GM18498 (cell line): ENCODE results near the gene PDCD2L.
"Not testable (repeated sequence)": the region's sequence is repeated elsewhere in the genome, so short reads cannot be mapped to it uniquely, and the experiment has no call there.

Experiments
- ATAC-seq: cut with Tn5 transposase; IDR thresholded peaks from one replicate; pipeline ENCODE4 v1.9.1; 2021; ENCODE audit warnings: mild to moderate bottlenecking, moderate library complexity; ENCODE audit not compliant: unreplicated experiment

PDCD2L gene

DNA sequence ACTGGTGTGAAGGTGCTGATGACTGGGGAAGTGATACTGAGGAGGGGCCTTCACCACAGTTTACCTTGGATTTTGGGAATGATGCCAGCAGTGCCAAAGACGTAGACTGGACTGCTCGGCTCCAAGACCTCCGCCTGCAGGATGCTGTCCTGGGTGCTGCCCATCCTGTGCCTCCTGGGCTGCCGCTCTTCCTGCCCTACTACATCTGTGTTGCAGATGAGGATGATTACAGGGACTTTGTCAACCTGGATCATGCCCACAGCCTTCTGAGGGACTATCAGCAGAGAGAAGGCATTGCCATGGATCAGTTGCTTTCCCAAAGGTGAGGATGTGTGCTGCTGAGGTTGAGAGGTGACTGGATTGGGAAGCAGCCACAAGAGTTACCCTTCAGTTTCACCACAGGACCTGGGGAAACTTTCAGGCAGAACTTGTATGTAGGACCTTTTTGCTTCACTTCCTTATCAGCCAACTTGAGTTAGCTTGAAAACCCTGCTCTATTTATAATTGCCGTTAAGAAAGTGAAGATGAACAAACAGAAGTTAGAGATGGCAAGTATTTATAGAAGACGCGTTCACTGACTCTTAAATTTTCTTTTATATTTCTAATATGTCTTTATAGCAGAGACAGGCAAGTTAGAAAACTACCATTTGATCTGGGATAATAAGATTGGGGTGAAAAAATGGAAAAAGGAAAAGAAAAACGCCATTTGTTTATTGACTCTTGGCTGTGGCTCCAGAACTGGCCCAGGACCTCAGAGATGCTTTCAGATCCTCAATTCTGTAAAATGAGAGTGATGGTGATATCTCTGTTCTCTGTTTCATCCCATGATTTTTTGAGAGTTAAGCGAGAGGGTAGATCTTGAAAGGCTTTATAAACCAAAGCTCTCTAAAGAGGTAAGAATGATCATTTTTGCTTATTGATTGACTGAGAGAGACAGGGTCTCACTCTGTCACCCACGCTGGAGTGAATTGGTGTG lies 5.3 kb downstream of the PDCD2L start:
- ATAC-seq, result peak; percentile 62

DNA sequence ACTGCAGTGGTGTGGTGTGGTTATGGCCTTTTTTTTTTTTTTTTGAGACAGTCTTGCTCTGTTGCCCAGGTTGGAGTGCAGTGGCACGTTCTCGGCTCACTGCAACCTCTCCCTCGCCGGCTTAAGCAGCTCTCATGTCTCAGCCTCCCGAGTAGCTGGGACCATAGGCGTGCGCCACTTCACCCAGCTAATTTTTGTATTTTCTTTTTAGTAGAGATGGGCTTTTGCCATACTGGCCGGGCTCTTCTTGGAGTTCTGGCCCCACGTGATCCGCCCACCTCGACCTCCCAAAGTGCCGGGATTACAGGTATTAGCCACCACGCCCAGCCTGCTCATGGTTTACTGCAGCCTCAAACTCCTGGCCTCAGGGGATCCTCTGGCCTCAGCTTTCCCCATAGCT lies 7.0 kb downstream of the PDCD2L start:
- no peak for ATAC-seq

DNA sequence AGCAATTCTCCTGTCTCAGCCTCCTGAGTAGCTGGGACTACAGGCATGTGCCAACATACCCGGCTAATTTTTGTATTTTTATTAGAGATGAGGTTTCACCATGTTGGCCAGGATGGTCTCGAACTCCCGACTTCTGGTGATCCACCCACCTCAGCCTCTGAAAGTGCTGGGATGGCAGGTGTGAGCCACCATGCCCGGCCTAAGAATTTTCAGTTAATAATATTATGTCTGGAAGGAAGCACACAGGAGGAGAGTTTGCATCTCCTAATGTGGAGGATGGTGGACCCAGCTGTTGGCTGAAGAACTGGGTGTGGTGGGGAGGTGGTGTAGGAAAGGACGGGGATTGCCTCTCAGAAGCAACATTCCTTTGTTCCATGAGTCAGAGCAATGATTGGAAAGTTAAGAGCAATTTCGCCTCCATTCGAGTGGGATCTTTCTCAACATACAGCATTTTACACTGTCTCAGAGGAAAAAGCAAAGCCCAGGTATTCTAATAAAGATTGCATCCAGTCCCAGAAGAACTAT lies 11.9 kb downstream of the PDCD2L start:
- ATAC-seq, result no peak

DNA sequence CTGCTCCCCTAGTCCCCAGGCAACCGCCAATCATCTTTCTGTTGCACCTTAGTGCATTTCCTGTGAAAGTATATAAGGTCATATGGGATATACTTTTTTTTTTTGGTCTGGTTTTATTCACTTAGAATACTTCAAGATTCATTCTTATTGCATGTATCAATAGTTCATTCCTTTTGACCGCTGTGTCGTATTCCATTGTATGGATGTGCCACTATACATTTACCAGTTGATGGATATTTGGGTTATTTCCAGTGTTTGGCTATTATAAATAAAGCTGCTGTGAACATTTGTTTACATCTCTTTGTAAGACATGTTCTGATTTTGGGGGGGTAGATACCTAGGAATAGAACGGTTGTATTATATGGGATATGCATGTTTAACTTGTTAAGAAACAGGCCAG lies 14.1 kb downstream of the PDCD2L start:
- ATAC-seq, result no peak

DNA sequence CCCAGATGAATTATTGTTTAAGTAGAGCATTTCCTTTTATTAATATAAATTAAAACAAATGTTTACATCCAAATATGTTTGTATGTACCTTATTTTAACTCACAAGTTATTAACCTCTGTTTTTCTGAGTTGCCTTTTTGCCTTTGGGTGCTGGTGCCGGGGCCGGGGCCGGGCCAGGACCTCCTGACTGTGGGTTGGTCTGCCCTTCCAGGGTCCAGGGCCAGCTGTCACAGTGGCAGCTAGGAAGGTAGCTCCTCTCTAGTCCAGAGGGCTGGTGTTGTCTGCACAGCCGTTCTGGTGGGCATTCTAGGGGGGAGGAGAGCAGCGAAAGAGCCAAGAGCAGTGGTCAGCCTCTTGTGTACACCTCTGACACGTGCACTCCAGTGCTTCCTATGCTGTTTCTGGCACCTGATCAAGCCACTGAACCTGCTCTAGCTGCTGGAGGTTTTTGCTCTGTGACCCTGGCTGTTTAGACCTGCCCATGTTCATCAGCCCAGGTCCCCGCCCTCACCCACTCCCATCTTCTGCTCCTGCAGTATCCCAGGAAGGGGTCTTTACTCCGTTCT lies 22.0 kb downstream of the PDCD2L start:
- no peak for ATAC-seq

DNA sequence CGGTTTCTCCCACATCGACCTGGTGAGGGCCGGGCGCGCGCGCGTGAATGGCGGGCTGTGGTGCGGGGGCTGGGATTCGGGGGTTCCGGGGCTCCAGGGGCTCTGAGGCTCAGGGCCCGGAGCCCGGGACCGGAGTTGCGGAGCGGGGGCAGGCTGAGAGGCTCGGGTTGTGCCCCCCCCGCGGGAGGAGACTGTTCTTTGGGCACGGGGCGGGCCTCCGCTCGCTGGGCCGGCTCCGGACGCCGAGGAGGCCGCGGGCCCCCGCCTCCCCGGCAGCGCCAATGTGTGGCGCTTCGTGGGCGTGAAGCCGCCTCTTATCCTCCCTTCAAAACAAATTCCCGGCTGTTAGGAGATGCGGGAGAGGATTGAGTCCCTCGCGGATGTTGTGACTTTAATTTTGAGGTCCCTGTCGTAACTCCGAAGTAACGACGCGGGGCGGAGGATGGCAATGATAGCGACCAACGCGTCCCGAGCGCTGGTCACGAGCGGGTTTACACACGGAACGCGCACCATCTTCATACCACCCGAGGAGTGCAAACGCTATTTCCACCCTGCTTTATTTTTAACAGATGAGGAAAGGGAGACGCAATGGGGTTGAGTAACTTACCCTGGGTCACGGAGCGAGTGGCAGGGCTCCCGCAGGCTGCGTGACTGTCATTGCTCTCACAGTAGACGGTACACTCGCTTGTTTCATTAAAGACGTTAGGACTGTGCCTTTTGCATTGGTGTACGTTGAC lies 24.5 kb downstream of the PDCD2L start:
- peak; percentile 52 for ATAC-seq

DNA sequence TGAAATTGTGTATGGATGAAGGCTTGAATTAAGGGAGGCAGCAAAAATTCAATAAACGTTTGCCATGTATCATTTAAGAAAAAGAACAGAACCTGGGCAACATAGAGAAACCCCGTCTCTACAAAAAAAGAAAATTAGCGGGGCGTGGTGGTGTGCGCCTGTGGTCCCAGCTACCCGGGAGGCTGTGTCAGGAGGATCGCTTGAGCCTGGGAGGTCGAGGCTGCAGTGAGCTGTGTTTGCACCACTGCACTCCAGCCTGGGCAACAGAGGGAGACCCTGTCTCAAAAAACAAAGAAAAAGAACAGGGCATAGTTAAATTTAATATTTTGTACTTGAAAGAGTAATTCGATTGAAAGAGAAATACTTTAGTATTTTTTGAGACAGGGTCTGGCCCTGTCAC lies 25.4 kb downstream of the PDCD2L start:
- no peak for ATAC-seq

DNA sequence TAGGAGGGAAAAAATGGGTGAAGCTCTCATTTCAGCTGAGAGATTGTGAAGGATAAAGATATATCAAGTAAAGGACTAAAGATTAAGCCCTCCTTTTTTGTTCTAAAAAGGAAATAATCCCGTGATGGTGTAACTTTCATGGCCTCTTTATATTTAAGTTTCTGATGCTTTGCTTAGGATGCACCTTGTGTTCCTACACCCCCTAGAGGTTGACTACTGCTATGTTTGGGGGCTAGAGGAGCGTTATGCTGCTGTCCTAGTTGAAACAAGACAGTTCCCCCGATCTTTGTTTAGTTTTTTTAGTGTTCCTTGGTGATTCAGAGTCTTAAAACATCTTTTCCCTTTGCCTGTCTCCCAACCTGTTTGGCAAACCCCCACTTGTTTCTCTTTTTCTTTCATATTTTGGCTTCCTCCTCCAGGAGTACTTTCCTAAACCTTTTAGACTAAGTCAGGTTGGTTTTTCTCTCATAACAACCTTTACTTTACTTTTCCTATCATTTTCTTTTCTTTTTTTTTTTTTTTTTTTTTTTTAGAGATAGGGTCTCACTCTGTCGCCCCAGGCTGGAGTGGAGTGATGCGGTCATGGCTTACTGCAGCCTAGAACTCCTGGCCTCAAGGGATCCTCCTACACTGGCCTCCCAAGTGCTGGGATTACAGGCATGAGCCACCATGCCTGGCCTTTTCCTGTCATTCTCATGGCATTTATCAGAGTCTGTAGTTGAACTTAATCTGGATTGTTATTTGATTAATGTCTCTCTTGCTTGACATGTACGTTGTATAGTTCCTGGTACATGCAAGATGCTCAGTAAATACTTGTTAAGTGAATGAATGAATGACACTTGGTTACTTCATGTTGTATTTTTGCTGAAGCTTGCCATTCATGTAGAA lies 26.8 kb downstream of the PDCD2L start:
- peak; percentile 52 for ATAC-seq

DNA sequence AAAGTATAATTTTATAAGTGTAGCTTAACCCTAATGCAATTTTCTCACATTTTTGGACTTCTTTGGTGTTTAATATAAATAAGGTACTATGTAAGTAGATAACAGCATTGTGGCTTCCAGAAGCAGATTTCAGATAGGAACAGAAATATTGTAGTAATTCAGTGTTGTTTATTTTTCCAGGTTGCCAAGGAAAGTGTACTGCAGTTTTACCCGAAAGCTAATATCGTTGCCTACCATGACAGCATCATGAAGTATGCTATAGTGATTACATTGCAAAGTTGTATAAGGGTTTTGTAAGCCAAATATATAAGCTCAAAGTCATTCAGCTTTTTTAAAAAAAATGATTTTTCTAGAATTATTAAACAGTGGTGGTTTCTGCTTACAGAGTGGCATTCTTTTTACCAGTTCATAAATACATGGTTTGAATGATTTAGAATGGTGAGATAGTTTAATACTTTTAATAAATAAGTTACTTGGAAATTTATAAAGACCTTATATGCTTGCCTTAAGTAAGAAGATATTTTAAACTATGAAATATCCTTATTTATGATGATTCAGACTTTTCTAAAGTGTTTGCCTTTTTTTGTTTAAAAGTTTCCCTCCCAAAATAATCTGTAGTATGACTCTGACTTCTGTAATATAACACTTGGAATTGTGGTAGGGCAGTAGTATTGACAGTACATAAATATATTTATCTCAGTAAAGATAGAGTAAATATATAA lies 27.6 kb downstream of the PDCD2L start:
- ATAC-seq, result no peak

DNA sequence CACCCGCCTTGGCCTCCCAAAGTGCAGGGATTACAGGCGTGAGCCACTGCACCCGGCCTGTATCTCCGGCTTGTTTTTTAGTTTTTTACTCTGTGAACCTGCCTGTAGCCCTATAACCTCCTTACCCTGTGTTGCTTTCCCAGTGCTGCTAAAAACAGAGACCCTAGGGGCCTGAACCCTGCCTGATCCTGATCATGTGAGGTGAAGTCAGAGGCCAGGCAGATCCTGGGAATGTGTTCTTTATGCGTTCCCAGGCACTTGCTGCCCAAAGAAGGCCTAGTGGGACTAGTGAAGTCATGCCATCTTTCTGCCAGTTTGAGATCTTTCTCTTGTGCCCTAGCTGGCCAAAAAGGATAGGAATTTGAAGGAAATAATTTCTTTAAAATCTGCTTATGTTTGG lies 28.6 kb downstream of the PDCD2L start:
- ATAC-seq, result no peak

DNA sequence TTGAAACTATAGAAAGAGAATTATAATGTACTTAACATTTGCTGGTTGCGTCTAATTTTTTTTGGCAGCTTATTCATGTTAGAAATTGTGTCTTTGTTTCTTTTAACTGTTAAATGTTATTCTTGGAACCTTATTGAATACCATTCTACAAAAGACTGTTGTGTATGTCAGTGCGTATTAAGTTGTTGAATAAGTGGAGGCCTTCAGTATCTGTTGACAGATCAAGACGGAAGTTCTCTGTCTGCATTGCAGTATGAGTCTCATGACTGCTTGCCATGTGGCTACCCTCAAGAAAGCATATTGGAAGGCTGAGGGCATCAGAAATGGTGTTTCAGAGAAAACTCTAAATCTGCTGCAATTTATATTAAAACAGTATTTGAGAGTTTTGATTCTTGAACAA lies 32.5 kb downstream of the PDCD2L start:
- no peak for ATAC-seq

DNA sequence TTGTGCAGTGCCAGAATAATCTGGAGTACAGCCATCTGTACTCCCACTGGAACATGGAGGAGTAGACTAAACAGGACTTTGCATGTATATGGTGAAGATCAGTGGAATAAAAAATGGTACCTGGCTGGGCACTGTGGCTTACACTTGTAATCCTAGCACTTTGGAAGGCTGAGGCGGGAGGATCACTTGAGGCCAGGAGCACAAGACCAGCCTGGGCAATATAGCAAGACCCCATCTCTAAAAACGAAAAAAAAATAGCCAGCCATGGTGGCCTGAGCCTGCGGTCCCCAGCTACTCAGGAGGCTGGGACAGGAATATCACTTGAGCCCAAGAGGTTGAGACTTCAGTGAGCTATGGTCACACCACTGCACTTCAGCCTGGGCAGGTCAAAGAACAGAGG lies 44.0 kb downstream of the PDCD2L start:
- no peak for ATAC-seq

DNA sequence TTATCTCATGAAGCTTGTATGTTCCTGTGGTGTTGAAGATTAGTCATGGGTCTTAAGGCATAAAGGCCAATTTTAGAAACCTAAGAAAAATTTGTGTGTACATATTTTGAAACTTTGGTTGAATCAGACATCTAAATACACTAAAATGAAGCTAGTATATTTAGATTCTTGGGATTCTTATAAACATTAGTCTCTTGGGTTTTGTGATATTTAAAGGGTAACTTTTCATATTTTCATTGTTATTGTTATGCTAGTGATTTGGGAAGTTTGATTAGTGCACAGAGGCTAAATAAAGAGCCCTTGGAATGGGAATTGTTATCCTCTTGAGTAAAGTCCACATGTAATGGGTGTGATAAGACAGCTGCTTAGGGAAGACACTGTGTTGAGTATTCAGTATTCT lies 48.5 kb downstream of the PDCD2L start:
- ATAC-seq, result no peak

DNA sequence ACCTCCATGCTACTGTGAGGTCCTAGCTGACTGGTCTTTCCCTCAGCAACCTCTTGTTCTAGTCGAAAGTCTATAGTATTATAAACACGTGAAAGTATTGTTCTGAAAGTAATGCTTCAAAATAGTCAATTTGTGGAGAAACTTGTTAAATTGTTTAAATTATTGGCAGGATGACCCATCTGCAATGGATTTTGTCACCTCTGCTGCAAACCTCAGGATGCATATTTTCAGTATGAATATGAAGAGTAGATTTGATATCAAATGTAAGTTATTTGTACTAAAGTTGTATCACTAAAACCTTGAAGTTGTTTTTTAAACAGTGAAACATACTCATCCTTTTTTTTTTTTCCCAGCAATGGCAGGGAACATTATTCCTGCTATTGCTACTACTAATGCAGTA lies 49.9 kb downstream of the PDCD2L start:
- no peak for ATAC-seq

DNA sequence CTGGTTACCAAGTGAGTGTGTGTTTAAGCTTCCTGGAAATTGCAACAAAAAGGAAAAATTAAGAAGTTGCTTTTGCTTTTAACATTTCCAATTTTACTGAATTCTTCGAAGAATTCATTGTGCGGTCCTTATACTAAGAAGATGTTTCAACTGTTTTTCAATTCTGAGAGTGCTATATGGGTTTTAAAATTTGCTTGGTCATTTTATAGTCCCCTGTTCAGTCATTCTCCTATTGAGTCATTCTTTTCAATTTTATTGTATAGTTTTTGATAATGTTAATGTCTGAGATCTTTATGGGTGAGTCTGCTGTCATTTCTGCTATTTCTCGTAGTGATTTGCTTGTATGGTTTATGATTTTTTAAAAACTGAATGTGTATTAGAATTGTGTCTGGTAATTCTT lies 50.5 kb downstream of the PDCD2L start:
- no peak for ATAC-seq

DNA sequence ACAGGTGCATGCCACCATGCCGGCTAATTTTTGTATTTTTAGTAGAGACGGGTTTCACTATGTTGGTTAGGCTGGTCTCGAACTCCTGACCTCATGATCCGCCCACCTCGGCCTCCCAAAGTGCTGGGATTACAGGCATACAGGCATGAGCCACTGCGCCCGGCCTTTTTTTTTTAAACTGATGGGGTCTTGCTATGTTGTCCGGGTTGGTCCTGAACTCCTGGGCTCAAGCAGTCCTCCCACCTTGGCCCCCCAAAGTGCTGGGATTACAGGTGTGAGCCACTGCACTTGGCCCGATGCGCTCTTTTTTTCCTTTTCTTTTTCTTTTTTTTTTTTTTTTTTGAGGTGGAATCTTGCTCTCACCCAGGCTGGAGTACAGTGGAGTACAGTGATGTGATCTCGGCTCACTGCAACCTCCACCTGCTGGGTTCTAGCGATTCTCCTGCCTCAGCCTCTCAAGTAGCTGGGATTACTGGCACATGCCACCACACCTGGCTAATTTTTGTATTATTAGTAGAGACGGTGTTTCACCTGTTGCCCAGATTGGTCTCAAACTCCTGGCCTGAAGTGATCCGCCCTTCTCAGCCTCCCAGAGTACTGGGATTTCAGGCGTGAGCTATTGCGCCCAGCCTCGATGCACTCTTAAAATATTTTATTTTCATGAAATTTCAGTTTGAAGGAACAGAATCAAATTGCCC lies 51.7 kb downstream of the PDCD2L start:
- ATAC-seq, result not testable (repeated sequence)

DNA sequence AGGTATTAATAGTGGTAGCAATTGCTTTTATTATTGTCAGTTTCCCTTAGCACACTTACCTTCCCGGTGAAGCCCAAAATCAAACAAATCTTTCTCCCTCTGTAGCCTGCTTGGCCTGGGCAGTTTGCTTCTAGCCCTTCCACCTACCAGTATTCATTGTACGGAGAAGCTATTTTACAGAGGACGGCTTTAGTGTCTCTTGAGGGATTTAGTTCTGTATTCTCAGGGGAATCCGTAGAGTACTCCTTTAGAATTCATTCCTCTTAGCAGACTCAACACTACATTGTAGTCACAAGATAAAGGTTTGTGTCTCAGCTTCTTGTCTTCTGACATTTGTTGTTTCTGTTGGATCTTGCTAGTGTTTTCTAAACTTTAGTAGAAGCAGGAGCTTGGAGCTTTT lies 53.2 kb downstream of the PDCD2L start:
- ATAC-seq, result no peak

DNA sequence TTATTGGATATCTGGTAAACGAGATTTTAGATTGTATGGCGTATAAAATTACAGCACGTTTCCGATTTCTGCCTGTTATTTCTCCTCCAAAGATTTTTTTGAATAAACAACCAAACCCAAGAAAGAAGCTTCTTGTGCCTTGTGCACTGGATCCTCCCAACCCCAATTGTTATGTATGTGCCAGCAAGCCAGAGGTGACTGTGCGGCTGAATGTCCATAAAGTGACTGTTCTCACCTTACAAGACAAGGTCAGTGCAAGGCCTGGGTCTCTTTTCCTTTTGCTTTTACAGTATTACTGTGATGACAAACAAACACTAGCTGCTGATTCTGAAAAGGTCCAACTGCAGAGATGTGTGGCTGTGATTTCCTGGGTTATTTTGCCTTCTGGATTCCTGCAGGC lies 54.5 kb downstream of the PDCD2L start:
- ATAC-seq, result no peak

DNA sequence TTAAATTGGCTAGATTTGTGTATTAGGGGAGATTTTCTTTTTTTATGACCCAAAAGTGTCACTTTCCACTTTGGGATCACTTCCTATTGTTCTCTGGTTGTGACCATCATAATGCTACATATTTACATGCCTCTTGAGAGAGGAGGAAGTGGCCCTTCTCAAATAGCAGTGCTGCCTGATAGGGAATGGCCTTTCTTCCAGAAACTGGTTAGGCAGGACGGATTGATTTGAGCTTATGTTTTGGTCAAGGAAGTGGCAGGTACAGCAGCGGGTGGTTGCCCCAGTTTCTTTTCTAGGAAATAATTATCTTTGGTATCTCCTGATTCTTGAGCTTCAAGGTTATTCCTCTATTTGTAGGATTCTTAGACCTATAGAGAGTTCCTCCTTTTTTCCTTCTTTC lies 55.4 kb downstream of the PDCD2L start:
- no peak for ATAC-seq
